Thyroid gland (tissue), 4 donors: ENCODE measurements around the gene TSFM. TPM values are rescaled to one million over a fixed set of nuclear protein-coding genes. Genes with fewer than 3 reads are reported as not detected.

ENCODE experiments used
- DNase-seq, 2 donors: peaks; one replicate each; pipeline ENCODE4 v3.0.0-alpha.2; 2019
- H3K27ac ChIP-seq, 3 donors: fragments of 200-600 bp; sonication (generic); 1 replicate in 2 of 3; 2 replicates in 1 of 3; pipeline ENCODE4 v1.5.1; 2016 to 2019; ENCODE audit warnings: mild to moderate bottlenecking in 1 of 3, moderate library complexity in 1 of 3
- H3K27me3 ChIP-seq: fragments of 200-600 bp; sonication (generic); one replicate; pipeline ENCODE4 v1.5.1; 2019
- H3K36me3 ChIP-seq, 2 donors: fragments of 200-600 bp; sonication (generic); one replicate each; pipeline ENCODE4 v1.5.1; 2016 to 2019
- H3K4me1 ChIP-seq, 2 donors: fragments of 200-600 bp; sonication (generic); one replicate each; pipeline ENCODE4 v1.5.1; 2017 to 2019
- H3K4me3 ChIP-seq, 3 donors: fragments of 200-600 bp; sonication (generic); replicated peaks in 1 of 3; 1 replicate in 2 of 3; 2 replicates in 1 of 3; pipeline ENCODE4 v1.5.1; 2016; ENCODE audit warnings: mild to moderate bottlenecking in 1 of 3
- H3K9me3 ChIP-seq: fragments of 200-600 bp; sonication (generic); one replicate; pipeline ENCODE4 v1.5.1; 2017
- POLR2A ChIP-seq, 2 donors: fragments of 450-650 bp; IDR thresholded peaks; one replicate each; pipeline ENCODE4 v1.6.1; 2017; ENCODE audit warnings: antibody characterized with exemption in 2 of 2, mild to moderate bottlenecking in 2 of 2, moderate library complexity in 1 of 2
- WGBS, 2 donors: methylation state at CpG; one replicate each; pipeline ENCODE4 v1.1.5; 2017; 5-methylcytosine and 5-hydroxymethylcytosine counted together
- intact Hi-C: fragments of 100-400 bp; cut with DNase I; formaldehyde crosslinking; loops from one replicate; pipeline ENCODE4 v1.15.1; 2023
- total RNA-seq, 4 donors: library from RNA; depleted of rRNA; stranded (reverse); fragments of >200 nt; gene quantifications; one replicate each; pipeline ENCODE4 v1.2.3, GENCODE V29; 2016
- TF ChIP-seq, protein P1 (sequence below), 6 experiments: fragments of 200-600 bp in 3 of 6; fragments of 450-650 bp in 3 of 6; sonication (generic) in 3 of 6; IDR thresholded peaks; one replicate each; pipeline ENCODE4 v1.5.1; 2016 to 2019; ENCODE audit warnings: antibody characterized with exemption in 6 of 6, mild to moderate bottlenecking in 2 of 6, inconsistent platforms in 1 of 6, moderate library complexity in 1 of 6

Gene TSFM
- total RNA-seq, 4 donors from 2014 or later, result 19.4 to 32.0 (median 25.5) TPM

- intact Hi-C loops, result no loop called here
- TF ChIP-seq, protein P1, sequence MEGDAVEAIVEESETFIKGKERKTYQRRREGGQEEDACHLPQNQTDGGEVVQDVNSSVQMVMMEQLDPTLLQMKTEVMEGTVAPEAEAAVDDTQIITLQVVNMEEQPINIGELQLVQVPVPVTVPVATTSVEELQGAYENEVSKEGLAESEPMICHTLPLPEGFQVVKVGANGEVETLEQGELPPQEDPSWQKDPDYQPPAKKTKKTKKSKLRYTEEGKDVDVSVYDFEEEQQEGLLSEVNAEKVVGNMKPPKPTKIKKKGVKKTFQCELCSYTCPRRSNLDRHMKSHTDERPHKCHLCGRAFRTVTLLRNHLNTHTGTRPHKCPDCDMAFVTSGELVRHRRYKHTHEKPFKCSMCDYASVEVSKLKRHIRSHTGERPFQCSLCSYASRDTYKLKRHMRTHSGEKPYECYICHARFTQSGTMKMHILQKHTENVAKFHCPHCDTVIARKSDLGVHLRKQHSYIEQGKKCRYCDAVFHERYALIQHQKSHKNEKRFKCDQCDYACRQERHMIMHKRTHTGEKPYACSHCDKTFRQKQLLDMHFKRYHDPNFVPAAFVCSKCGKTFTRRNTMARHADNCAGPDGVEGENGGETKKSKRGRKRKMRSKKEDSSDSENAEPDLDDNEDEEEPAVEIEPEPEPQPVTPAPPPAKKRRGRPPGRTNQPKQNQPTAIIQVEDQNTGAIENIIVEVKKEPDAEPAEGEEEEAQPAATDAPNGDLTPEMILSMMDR (IDR thresholded peaks at IDR 0.05), result no peak
- no peak for TF ChIP-seq POLR2A (IDR thresholded peaks at IDR 0.05)
- Histone ChIP-seq H3K36me3 (peaks cover 80 to 84% of the 10 kb centered on the region in 2 donors), H3K4me3 (no peak overlapping the region), H3K4me1 (peaks cover 0 to 17% of the 10 kb centered on the region in 2 donors), H3K27me3 (no peaks in the 10 kb centered on the region), H3K9me3 (no peaks in the 10 kb centered on the region), H3K27ac (no peak overlapping the region)
- 90 to 100% methylated on average over 2 of the region's 2 CpGs for WGBS, 2 donors
- DNase-seq, result no peak
Observed at GRCh38 chr12:57825451-57825850, 42.9 kb downstream of the TSFM start.

- Histone ChIP-seq H3K27ac (peak overlapping the region in 1 of 3 donors; percentile 35), H3K36me3 (peaks cover 78 to 79% of the 10 kb centered on the region in 2 donors), H3K4me3 (no peak overlapping the region), H3K4me1 (peaks cover 3 to 26% of the 10 kb centered on the region in 2 donors), H3K9me3 (no peaks in the 10 kb centered on the region), H3K27me3 (no peaks in the 10 kb centered on the region)
- no peak for DNase-seq
- WGBS, 2 donors, result 89% methylated on average over 2 of the region's 2 CpGs
- TF ChIP-seq, protein P1 (IDR thresholded peaks at IDR 0.05), result no peak
- no peak for TF ChIP-seq POLR2A (IDR thresholded peaks at IDR 0.05)
- intact Hi-C loops, result no loop called here
Observed at GRCh38 chr12:57826400-57826799, 43.8 kb downstream of the TSFM start.

DNA sequence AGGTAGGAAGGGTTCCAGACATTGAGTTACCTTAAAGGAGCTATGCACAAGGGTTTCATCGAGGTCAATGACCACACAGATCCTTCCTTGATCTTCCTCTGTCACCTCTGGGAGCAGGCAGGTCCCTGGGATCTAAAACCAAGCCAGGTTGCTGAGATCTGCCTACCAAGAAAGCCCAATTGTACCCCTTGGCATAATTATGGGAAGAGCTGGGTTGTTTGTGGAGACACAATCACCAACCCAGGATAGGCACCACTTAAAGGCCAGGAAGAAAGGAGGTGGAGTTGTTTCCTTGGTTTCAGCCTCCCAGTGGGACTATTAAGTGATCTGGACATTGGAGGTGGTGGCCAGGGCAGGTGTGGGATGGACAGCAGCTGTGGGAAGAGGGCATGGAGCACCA lies 44.4 kb downstream of the TSFM start:
- peak overlapping the region in 1 of 3 donors; percentile 35 for H3K27ac ChIP-seq
- H3K9me3 ChIP-seq, result no peaks in the 10 kb centered on the region
- peaks cover 72 to 73% of the 10 kb centered on the region in 2 donors for H3K36me3 ChIP-seq
- WGBS, 2 donors, result 93% methylated on average over 1 of the region's 1 CpG
- no peak for DNase-seq
- no peak overlapping the region for H3K4me3 ChIP-seq
- intact Hi-C loops, result no loop called here
- no peaks in the 10 kb centered on the region for H3K27me3 ChIP-seq
- TF ChIP-seq, protein P1 (IDR thresholded peaks at IDR 0.05), result no peak
- no peak for TF ChIP-seq POLR2A (IDR thresholded peaks at IDR 0.05)
- H3K4me1 ChIP-seq, result peaks cover 8 to 32% of the 10 kb centered on the region in 2 donors

DNA sequence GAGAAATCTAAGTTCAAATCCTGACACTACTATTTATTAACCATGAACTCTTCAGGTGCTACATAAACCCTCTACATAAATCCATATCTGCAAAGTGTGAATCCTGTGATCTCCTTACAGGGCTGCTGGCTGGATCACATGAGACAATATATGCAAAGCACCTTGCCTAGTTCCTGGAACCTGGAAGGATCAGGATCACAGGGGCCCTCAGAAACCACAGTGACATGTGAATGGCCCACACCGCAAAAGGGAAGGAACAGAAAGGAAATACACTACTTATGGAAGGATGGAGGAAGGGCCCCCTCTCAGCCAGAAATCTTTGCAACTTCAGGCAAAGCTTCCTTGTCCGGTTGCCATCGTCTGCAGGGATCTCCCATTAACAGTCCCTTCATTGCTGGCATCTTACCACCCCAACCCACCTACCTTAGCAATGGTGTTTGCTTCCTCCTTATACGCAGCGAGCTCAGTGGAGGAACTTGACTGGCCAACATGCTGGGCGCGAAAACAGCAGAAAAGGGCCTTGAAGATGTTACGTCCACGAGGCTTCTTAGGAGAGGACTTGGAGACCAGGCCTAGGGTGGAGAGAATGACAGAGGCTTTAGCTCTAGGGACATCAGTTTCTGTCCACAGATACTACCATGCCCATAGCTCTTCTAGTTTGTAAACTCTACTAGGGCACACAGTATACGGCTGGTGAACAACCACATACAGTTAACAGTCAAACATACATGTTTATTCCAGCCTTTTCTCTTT lies 46.6 kb downstream of the TSFM start:
- H3K4me1 ChIP-seq, result peaks cover 29 to 54% of the 10 kb centered on the region in 2 donors
- no peak overlapping the region for H3K4me3 ChIP-seq
- intact Hi-C loops, result no loop called here
- H3K36me3 ChIP-seq, result peaks cover 50 to 51% of the 10 kb centered on the region in 2 donors
- WGBS, 2 donors, result 77 to 79% methylated on average over 10 of the region's 10 CpGs
- H3K27me3 ChIP-seq, result no peaks in the 10 kb centered on the region
- no peak for DNase-seq
- no peak overlapping the region for H3K27ac ChIP-seq
- H3K9me3 ChIP-seq, result no peaks in the 10 kb centered on the region
- TF ChIP-seq, protein P1 (IDR thresholded peaks at IDR 0.05), result no peak
- no peak for TF ChIP-seq POLR2A (IDR thresholded peaks at IDR 0.05)

GRCh38 chr12:57830393-57830792 lies 47.8 kb downstream of the TSFM start:
- Histone ChIP-seq H3K9me3 (no peaks in the 10 kb centered on the region), H3K27me3 (no peaks in the 10 kb centered on the region), H3K4me1 (peaks cover 41 to 66% of the 10 kb centered on the region in 2 donors), H3K36me3 (peaks cover 39 to 40% of the 10 kb centered on the region in 2 donors), H3K4me3 (no peak overlapping the region), H3K27ac (peak overlapping the region in 1 of 3 donors; percentile 26)
- WGBS, 2 donors, result 76 to 87% methylated on average over 2 of the region's 2 CpGs
- intact Hi-C loops, result loop anchor here (2.0 kb wide), 1 partner anchor 76 kb away; no protein-coding TSS in a partner anchor
- TF ChIP-seq, protein P1 (IDR thresholded peaks at IDR 0.05), result no peak
- no peak for TF ChIP-seq POLR2A (IDR thresholded peaks at IDR 0.05)
- no peak for DNase-seq
